Measurements from ENCODE around the gene TMEM179.
A peak's percentile ranks its signal among the peaks of the same experiment; 100 is the strongest.
"Not testable (repeated sequence)": the region's sequence is repeated elsewhere in the genome, so short reads cannot be mapped to it uniquely, and the experiment has no call there.

TMEM179 gene

DNA sequence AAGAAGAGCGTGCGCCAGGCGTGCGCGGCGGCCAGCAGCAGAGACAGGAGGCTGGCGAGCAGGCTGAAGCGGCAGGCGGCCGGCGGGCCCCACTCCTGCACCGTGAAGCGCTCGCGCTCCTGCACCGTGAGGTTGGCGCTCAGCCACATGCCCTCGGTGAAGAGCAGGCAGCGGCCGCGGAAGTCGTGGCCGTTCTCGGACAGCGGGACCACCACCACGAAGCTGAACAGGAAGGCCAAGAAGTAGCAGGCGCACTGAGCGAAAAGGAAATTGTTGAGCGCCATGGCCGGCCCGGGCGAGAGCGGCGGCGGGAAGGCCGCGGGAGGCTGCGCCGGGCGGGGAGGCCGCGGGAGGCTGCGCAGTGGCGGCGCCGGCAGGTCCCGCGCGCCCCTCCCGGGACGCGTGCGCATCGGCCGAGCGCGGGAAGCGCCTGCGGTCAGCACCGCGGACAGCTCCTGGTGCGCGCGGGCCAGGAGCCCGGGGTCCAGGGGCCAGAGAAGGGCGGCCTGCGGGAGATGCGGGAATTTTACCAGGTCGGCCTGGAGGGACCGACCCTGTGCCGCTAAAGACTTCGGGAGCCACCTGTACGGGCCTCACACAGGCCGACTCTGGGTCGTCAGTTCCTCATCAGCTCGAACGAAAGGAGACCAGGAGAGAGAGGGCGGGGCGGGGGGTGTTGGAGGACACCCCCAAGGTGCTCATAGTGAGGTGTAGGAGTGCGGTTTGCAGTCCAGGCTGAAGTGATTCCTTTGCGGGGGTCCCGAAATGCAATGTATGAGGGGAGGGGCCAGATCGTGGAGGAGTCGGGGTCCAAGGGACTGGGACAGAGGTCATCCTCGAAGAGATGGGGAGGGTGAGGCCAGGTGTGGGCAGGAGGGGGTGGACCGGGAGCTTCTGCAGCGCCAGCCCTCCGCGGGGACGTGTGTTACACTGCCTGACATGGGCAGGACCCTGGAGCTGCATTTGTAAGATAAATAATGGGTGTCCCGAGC is at the start of gene TMEM179:
Gene TMEM179, minus strand, starts transcription at position 315 of the 992 bp plus-strand sequence. Its CDS starts 31 bp downstream, at position 284.
- no peak for DNase-seq

DNA sequence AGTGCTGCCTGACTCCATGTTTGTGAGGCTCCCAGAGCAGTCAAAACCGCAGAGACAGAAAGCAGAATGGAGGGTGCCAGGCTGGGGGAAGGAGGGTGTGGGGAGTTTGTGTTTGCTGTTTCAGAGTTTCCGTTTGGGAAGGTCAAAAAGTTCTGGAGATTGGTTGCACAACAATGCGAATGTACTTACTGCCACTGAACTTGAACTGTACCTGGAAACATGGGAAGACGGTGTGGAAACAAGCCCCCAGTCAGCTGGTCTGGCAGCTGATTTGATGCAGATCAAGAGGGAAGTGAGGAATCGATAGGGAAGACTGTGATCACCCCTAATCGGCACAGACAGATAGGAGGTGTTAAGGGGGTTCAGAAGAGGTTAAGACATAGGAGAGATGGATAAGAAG is 49.5 kb upstream of the TMEM179 start:
- no peak for DNase-seq

DNA sequence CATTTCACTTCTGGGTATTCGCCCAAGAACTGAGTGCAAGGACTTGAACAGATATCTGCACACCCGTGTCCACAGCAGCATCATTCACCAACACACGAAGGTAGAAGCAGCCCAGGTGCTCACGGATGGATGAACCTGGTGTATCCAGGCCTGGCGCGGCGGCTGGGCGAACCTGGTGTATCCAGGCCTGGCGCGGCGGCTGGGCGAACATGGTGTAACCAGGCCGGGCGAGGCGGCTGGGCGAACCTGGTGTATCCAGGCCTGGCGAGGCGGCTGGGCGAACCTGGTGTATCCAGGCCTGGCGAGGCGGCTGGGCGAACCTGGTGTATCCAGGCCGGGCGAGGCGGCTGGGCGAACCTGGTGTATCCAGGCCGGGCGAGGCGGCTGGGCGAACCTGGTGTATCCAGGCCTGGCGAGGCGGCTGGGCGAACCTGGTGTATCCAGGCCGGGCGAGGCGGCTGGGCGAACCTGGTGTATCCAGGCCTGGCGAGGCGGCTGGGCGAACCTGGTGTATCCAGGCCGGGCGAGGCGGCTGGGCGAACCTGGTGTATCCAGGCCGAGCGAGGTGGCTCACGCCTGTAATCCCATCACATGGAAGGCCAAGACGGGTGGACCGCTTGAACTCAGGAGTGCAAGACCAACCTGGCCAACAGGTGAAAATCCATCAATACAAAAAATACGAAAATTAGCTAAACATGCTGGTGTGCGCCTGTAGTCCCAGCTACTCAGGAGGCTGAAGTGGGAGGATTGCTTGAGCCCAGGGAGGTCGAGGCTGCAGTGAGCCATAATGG is 48.8 kb upstream of the TMEM179 start:
- not testable (repeated sequence) for DNase-seq

DNA sequence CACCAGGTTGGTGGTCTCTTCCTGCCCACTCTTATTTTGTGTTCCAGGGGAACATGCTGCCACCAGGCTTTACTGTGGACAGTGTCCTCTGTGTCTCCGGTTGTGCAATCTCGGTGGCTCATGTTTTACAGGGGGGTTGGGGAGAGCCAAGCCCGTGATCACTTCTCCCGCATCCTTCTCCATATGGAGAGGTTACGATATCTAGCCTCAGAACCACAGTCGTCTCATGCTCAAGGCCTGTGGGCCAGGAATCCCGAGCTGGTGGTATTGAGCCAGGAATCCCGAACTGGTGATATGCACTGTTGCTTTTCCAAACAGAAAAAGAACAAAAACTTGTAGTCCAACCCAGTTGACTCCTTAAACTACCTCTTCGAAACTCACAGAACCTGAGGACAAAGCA is 47.8 kb upstream of the TMEM179 start:
- no peak for DNase-seq

DNA sequence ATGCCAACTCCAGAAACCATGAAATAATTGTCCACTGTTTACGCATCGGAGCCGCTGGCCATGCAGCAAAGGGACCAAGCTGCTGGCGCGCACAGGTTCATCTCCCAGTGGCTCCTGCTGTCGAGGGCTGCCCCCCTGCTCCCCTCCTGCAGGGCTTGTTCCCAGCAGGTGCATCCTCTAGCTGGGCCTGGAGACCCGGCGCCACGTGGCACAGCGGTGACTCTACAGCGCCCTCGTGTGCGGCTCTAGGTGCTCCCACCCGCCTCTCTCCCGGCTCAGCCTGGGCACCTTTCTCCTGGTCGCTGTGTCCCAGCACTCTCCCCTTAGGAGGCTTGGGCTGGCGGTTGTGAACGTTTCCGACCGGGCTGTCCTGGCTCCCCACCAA is 47.3 kb upstream of the TMEM179 start:
- no peak for DNase-seq

DNA sequence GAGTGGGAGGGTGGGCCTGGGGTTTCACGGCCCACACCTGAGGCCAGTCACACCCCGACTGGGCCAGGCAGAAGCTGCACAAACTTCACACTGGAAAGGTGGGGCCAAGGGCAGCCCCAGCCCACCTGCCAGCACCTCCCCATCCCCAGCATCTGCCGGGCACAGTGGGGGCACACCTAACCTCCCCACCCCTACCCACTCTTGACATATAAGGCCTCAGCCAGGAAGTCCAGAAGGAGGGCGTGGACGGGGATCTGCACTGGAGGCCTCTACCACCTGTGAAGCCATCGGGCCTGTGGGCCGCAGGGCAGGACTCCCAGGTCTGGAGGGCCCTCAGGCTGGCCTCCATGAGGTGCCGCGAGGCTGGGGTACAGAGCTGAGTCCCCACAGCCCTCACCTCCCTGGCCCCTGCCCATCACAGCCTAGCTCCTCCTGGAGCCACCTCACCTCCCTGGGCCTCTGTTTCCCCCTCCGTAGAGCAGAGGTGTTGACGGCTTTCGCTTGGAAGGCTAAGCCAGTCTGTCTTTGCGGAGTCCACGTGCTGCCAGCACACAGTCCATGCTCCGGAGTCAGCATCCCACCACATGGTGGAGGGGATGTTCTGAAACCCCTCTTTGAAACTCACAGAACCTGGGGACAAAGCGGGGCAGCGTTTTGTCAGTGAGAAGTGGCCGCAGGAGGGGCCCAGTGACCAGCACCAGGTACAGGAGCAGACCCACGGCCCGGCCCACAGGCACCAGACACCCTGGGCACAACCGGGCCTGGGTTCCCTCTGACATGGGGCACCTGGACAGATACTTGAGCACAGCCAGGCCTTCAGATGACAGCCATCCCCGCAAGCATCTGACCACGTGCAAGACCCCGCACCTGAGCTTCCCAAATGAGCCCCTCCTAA is 46.7 kb upstream of the TMEM179 start:
- DNase-seq = no peak

DNA sequence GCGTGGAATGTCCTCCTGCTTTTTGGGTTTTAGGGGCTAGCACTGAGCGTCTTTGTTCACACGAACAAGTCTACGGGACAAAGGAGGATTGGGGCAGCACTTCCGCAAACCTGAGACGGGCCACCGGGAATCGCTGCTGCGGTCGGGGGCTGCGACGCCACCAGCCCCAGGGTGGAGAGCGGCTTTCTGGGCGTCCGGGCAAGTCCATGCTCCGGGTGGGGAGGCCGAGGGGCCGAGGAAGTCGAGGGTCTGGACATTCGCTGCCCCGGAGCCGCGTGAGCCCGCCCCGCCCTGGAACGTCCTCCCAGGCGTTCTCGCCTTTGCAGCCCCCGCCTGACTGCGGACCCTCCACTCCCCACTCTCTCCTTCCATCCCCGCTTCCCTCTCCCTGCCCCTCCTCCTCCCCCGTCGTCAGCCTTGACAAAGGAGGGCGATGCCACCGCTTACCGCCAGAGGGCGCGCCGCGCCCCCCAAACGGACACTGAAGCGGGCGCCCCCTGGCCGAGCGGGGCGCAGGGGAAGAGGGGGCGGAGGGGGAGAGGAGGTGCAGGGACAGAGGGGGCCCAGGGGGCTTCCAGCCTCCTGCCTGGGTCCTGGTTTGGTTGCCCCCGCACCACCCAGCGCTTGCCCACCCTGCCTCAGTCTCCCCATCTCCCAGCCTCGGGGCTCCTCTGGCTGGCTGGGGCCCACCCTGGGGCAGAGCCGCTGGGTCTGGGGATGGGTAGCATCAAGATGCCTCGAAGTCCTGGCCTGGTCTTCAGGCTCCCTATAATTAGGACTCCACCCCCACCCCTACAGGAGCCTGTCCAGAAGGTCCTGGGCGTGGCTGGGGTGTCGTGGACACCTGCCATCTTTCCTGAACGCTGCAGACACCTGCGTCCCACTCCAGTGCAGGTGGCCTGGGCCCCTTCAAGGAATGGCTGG is 45.7 kb upstream of the TMEM179 start:
- peak in 1 of 2 experiments; percentile 23 for DNase-seq

DNA sequence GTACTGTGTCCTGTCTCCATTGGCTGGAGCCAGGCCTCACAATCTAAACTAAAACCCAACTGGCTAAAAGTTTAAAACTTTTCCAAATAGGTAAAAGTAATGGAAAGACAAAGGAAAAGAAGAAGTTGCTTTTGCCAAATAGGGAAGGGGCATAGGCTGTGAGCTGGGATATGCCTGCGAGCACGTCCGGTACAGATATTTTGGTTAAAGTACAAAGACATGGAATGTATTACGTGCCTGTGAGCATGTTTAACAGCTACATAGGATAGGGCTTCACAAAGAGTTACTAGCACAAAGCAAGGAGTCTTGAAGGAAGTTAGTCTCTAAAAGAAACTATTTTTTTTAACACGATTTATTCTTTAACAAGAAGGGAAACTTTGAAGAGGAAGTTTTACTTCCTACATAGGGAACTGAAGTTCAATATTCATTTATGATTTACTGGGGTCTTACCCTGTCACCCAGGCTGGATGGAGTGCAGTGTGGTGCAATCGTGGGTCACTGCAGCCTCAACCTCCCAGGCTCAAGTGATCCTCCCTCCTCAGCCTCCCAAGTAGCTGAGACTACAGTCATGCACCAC is 43.0 kb upstream of the TMEM179 start:
- no peak for DNase-seq

DNA sequence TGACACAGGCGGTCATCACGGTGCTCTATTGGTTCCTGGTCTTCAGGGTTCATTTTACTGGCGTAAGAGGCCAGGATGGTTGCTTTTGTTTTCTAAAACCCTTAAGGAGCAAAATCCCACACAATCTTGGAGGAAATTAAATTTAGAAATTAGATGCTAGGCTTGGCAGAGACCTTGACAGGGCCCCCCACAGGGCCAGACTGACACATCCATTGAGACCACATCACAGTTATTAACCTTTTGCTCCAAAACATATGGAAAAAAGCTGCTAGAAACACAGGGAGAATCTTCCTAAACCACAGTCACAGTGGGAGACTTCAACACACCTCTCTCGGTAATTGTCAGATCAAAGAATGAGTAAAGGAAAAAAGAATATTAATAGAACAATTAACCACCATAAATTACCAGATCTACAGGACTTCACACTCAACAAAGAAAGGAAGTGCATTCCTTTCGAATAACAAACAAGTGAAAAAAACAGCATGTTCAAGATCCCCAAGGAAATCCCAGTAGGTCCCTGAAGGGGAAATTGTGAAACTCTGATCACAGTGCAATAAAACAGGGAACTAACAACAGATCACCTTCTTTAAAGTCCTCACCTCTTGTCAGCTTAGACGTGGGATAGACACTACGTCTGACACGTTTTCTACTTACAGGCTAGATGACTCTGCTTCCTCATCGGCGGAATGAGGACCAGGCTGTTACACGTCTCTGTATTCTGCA is 40.2 kb upstream of the TMEM179 start:
- no peak for DNase-seq

DNA sequence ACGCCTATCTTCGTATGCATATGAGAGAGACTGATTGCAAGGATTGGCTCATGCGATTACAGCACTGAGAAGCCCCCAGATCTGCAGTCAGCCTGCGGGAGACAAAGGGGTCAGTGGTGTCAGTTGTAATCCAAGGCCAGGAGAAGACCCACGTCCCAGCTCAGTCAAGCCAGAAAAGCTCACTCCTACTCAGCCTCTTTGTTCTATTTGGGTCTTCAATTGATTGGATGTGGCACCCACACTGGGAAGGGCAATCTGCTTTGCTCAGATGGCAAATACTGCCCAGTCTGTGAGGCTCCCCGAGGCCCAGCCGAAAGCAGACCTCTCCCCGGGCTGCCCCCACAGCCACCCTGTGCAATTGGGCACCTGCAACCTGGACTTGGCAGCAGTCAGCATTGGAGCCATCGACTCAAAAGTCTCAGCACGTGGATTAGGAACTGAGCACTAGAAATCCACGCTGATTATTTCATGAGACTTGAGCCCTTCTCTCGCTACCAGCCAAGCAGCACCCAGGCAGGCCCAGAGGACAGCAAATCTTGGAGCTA is 39.6 kb upstream of the TMEM179 start:
- DNase-seq = no peak

DNA sequence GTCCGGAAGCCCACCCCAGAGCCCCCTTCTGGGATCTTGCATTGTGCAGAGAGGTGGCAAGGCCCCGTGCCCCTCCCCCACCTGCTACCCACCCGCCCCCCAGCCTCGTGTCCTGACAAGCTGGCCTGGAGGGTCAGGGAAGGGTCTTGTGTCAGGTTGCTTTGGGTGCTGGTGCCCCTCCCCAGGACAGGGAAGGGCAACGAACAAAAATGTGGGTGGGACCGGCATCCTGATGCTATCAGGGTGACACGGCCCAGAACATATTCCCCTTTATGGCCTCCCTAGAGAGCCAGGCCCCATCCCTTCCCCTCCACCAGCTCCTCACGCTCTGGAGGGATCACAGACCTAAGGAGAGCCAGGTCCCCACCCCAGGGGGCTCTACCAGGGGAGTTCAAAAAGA is 38.7 kb upstream of the TMEM179 start:
- DNase-seq = no peak

DNA sequence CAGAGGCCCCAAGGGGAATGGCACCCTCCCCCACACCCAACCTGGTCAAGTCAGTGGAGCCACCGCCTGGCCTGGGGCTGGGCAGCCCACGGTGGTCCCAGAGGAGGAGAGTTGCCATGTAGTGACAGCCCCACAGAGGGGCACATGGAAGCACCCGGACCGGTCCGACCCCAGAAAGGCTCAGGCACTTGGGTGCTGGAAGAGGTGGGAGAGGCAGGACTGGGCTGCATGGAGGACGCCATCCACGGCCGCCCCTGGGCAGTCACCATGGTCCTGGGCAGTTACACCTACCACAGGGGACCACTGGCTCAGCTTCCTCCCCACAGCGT is 37.9 kb upstream of the TMEM179 start:
- DNase-seq = no peak

DNA sequence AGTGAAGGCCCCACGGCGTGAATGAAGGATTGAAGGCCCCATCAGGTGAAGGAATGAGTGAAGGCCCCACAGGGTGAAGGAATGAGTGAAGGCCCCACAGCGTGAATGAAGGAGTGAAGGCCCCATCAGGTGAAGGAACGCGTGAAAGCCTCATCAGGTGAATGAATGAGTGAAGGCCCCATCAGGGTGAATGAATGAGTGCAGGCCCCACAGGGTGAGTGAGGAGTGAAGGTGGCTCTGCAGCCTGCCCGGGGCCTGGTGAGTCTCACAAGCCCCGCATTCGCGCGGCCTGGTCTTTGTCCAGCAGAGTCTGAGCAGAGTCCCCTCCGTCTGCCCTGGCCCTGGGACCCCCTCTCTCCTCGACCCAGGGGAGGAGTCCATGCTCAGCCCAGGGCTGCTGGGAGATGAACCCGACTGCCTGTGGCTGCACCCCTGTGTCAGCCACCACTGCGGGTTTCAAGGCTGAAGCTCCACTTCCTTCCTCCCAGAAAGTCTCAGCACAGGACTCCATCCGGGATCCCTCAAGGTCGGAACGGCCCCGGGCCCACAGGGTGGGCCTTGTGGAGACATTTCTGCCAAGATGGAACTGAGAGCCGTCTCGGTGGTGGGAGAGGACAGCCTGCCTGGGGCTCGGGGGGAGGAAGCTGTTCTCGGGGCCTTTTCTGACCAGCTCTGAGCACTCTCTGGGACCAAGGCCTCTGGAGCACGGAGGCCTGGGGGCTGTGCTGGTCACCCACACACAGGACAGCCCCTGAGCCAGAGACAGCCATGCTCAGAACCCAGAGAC is 37.4 kb upstream of the TMEM179 start:
- DNase-seq = no peak

DNA sequence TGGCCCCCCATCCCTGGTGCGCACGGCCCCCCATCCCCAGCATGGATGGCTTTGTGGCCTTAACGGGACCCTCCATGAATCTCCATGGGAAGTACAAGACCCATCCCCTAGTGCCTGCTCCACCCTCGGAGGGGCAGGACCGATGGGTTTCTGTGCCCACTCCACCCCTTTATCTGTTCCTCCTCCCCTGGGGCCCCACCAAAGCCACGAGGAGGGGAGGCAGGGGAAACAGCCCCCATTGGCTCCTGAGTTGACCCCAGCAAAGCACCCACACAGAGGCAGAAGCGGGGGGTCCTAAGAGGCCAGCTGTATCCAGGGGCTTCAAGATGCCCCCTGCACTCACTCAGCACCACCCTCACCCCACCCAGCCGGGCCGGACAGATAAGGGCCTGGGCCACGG is 36.1 kb upstream of the TMEM179 start:
- no peak for DNase-seq

DNA sequence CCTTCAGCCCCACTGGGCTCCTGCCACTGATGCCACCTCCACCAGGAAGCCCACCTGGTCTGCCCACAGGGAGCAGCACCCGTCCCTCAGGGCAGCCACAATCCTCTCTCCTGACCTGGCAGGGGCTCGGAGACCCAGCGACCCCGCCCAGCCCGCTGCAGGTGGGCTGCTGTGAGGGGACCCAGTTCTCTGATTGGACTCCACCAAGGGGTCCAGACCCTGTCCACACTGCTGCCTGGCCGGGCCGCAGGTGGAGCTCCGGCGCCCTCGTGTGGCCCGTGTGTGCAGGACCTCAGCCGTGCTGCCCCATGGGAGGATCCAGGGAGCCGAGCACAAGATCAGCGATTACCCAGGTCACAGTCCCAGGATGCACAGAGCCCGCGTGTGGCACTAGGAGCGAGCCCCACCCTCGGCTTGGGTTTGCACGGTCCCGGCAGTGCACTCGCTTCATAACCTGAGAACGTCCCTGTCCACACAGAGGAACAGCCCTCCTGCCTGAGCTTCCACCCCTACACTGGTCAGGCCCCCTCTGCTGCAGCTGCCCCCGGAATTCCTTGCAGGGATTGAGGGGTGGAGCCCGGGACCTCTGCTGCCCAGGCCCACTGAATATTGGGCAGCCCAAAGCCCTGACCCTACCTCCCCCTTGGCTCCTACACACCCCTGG is 35.4 kb upstream of the TMEM179 start:
- DNase-seq = peak in 1 of 2 experiments; percentile 55

DNA sequence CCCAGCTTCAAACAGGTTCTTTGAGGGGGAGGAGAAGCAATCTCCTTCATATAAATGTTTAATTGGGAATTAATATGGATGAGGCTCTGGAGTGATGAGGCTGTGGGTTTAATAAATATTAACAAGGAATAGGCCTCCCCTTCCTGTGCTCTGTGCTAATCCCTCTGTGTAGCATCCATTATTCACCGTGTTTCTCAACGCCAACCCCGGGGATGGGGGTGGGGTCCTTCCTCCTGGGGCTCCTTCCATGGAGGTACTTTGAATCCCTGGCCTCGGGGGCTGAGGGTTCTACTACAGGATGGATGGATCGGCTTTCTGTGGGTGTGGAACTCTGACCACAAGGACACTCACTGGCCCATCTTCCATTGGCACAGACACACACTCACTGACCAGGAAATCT is 34.9 kb upstream of the TMEM179 start:
- DNase-seq = no peak

DNA sequence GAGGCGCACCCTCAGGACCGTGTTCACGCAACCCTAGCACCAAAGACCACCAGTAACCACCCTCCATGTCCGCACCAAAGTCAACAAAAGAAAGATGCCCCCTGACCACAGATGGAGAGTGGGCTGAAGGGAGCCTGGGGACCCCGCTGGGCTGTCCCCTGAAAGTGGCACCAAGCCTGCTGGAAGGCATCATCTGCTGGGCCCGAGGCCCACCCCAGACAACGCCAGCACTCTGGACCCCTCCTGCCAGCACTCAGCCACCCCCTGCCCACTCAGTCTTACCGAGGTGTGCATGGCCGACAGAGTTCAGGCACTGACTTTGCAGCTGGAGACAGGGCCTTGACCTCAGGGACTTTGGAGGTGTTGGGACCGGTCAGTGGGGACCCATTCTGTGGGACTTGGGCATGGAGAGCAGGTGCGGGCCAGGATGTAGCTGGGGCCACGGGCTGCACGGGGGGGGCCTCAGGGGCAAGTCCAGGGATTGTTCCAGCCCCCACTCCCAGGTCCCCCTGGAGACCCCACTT is 34.4 kb upstream of the TMEM179 start:
- no peak for DNase-seq

DNA sequence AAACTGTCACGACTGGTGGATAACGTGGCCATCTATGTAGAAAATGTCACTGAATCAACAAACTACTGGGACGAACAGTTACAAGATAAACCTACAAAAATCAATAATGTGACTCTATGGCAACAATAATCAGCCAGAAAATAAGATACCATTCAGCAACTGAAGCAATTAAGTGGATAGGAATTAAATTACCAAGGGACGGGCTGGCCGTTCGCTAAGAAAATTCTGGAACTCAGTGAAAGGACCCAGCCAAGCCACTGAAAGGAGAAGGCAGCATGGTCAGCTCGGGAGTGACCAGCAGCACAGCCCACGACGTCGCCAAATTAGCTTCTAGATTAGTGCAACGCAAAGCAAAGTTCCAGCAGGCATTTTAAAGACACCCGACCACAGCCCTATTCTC is 33.6 kb upstream of the TMEM179 start:
- no peak for DNase-seq

DNA sequence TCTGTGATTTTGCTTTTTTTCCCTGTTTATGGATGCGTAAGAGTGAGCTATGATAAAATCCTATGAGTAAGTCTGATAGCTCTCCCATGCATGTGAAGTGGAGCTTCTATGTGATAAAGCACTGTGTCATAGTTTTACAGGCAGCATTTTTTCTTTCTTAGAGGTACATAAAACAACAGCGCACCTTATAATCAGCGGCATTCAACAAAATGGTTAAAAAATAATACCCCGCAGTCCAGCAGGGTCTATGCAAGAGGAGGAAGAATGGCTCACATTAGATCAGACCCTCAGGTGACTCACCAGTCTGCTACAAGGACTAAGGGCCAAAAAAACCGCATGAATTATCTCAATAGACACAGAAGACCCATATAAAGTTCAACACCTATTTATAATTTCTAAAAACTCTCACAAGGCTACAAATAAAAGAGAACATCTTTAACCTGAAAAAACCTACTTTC is 33.0 kb upstream of the TMEM179 start:
- DNase-seq = no peak
